Upper lobe of left lung (tissue), 4 donors: Measurements from ENCODE around the gene WDR31.

Experiments used
- CTCF ChIP-seq, 6 experiments: fragments of 450-650 bp in 4 of 6; fragments of 200-600 bp in 2 of 6; sonication (generic) in 2 of 6; IDR thresholded peaks; one replicate each; pipeline ENCODE4 v1.5.1; 2016 to 2019; ENCODE audit warnings: antibody characterized with exemption in 6 of 6
- POLR2A ChIP-seq, 4 donors: fragments of 450-650 bp; IDR thresholded peaks; one replicate each; pipeline ENCODE4 v1.5.1; 2016 to 2017; ENCODE audit warnings: antibody characterized with exemption in 4 of 4, mild to moderate bottlenecking in 2 of 4

- TF ChIP-seq POLR2A (IDR thresholded peaks at IDR 0.05), result no peak
- no peak for TF ChIP-seq CTCF (IDR thresholded peaks at IDR 0.05)
These were observed 38.5 kb downstream of the WDR31 start for GRCh38 chr9:113301548-113301947.
